ENCODE measurements around the gene FBP1.
A peak's percentile ranks its signal among the peaks of the same experiment; 100 is the strongest.

FBP1 gene

GRCh38 chr9:94639061-94639998 is at the start of gene FBP1:
TSS of gene FBP1 (minus strand) at chr9:94639518. CDS start at chr9:94639310, 208 bp downstream.
- peak; percentile 22 for DNase-seq (ENCODE audit: low read depth)

- DNase-seq (ENCODE audit: low read depth), result no peak
Observed at GRCh38 chr9:94687451-94687850, 48.1 kb upstream of the FBP1 start.

GRCh38 chr9:94685359-94685758 is 46.0 kb upstream of the FBP1 start:
- no peak for DNase-seq (ENCODE audit: low read depth)

DNA sequence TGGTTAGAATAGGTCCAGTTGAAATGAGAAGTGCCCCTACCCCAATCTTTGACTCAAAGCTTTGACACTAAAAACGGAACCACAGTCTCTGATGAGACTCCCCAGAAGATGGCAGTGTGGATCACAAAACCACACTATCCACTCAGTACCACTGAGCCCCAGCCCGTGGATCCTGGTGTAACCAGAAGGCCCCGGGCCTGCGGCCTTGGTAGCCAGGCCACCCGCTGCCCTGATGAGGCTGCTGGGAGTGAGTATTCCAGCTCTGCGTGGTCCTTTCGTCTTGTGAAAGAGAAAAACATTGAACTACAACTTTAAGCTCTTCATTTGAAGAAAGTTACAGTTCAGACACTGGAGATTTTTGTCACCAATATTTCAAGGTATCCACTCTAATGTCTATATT is 42.2 kb upstream of the FBP1 start:
- peak; percentile 36 for DNase-seq (ENCODE audit: low read depth)

DNA sequence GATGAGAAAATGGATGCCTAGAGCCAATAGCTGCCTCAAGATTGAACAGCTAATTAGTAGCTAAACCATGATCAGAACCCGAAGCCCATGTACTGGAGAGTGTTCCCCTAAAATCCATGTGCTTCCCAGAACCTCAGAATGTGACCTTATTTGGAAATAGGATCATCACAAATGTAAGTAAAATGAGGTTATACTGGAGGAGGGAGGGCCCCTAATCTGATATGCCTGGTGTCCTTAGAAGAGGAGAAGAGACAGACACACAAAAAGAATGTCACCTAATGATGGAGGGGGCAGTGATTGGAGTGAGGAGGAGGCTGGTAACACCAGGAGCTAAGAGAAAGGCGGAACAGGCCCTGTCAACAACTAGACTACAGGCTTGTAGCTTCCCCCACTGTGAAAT is 41.3 kb upstream of the FBP1 start:
- no peak for DNase-seq (ENCODE audit: low read depth)

DNA sequence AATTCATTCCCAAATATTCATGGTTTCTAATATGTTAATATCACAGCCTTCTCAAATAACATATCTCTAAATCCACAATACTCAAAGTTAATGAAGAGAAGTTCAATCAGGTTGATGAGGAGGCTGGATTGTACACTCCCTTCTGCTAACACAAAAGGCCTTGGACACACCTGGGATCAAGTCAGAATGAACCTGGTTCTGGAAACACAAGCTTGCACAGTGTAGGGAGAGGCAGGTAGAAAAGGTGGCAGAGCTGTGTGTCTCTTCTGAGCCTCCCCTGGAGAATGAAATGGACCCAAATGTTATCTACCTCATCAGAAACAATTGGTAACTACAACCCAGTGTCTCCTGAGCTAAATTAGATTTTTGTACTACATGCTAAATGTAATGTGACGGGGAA is 40.7 kb upstream of the FBP1 start:
- DNase-seq (ENCODE audit: low read depth), result no peak

- no peak for DNase-seq (ENCODE audit: low read depth)
Observed at GRCh38 chr9:94679587-94679986, 40.3 kb upstream of the FBP1 start.

GRCh38 chr9:94677929-94678328 is 38.6 kb upstream of the FBP1 start:
- no peak for DNase-seq (ENCODE audit: low read depth)

DNA sequence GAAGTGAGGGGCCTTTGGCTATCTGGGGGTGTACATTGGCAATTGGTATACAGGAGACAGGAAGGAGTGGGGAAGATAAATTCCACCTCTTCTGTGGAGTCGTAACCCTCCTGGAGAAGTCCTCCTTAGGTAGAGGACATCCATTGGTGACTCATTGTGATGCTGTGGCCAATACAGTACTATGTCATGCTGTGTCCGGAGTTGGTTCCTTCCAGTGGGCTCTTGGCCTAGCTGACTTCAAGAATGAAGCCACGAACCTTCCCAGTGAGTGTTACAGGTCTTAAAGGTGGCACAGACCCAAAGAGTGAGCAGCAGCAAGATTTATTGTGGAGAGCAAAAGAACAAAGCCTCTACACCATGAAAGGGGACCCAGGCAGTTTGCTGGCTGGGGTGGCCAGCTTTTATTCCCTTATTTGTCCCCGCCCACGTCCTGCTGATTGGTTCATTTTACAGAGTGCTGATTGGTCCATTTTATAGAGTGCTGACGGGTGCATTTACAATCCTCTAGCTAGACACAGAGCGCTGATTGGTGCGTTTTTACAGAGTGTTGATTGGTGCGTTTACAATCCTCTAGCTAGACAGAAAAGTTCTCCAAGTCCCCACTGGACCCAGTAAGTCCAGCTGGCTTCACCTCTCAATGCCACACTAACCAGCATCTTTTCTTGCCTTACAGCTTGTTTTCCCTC is 37.3 kb upstream of the FBP1 start:
- DNase-seq (ENCODE audit: low read depth), result no peak

DNA sequence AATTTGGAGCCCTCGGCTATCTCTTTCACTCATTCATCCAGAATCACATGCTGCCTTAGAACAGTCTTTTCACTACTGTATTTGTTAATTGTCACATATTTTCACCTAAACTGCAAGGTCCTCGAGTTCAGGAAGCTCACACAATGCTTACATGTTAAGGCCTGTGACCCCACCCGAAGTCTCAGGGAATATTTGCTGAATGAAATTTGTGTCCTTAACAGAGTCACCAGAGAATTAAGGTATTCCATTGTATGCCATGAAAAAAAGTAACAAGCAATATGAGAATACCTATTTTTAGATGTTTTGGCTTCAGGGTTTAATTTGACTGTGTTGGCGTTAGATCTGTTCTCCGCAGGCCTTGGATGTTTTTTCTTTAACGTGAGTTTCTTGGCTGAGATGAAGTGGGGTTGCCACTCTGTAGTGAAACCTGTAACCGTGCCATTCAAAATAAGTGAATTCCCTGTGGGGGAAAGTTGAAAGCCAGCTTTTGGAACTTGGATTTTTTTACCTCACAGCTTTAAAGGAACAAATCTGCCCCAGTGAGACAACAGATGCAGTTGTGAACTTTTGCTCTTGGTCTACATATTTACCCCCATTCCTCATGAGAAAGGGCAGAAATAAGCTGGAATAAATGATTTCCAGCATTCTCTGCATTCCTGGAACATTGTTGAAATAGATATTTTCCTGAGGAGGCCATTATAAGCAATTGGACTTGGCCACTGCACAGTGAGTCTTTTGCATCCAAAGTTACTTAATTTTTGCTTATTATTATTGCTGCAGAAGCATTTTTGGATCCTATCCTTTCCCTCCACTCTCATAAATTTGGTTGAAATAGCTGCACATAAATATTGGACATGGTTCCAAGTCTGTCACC is 35.9 kb upstream of the FBP1 start:
- no peak for DNase-seq (ENCODE audit: low read depth)

DNA sequence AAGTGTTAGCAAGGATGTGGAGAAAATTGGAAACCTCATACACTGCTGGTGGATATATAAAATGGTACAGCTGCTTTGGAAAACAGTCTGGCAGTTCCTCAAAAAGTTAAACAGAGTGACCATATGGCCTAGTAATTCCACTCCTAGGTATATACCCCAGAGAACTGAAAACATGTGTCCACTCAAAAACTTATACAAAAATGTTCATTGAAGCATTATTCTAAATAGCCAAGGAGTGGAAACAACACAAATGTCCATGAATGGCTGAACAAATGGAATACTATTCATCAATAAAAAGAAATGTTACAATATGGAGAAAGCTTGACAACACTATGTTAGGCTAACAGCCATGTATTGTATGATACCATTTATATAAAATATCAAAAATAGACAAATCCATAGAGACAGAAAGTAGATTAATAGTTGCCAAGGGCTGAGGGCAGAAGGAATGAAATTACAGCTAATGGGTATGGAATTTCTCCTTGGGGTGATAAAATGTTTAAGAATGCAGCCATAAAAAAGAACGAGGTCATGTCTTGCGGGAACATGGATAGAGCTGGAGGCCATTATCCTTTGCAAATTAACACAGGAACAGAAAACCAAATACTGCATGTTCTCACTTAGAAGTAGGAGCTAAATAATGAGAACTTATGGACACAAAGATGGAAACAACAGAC is 33.6 kb upstream of the FBP1 start:
- no peak for DNase-seq (ENCODE audit: low read depth)

DNA sequence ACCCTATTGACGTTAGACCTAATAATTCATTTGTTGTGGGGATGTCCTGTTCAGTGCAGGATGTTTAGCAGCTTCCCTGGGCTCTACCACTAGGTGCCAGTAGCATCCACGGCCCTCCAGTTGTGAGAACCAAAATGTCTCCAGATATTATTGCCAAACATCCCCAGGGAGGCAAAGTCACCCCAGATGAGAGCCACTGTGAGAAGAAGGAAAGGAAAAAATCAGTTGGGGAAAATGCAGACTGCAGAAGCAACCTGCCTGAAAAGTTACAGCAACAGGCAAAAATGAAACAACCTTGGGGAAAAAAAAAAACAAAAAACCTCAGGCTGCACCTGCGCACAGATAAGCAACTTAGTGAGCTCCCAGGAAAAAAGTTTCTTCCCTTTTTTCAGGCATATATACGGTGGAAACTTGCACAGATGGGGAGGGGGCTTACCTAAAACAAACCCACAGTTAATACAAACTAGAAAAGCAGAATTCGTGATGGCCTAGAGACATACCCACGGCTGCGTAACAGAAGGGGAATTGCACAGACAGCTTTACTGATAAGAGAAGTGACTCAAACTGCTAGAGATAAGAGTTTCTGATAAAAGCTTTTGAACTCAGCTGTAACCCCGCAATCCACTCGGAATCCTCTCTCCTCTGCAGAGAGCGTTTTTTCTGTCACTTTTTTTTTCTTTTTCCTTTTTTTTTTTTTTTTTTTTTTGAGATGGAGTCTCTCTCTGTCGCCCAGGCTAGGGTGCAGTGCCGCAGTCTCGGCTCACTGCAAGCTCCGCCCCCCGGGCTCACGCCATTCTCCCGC is 29.8 kb upstream of the FBP1 start:
- peak; percentile 31 for DNase-seq (ENCODE audit: low read depth)

- no peak for DNase-seq (ENCODE audit: low read depth)
Observed at GRCh38 chr9:94668418-94668927, 29.2 kb upstream of the FBP1 start.

- DNase-seq (ENCODE audit: low read depth), result no peak
Observed at GRCh38 chr9:94666364-94667099, 27.2 kb upstream of the FBP1 start.

DNA sequence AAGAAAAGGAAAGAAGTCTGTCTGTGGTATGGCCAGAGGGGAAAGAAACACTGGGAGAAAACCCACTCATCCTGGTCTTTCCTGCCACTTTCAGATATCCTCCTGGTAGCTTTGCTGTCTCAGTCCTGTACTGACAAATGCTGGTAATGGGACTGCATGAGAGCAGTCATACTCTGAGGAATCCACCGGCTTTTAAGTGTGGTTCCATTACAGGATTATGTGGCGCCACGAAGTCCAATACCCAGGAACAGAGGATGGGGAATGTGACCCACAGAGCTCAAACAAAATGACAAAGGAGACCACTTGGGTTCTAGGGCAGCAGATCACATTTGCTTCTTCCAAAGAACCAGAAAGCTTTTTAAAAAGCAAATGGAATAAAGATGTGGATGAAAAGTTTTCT is 26.3 kb upstream of the FBP1 start:
- no peak for DNase-seq (ENCODE audit: low read depth)

DNA sequence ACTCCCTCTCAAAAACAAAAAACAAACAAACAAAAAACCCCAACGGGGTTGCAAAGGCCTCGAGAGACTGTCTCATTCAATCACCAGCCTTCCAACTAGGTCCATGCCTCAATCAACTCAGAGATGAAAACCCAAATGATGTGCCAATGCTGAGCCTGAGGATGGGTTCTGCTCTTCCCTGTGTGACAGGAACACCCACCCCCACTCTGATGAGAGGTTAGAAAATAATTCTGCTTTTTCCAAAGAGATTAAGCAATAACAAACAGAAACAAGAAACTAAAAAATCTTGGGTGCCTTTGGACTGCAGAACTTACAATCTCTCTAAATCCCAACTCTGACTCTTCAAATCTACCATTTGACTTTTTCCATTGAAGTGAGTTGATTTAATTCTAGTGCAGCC is 25.5 kb upstream of the FBP1 start:
- no peak for DNase-seq (ENCODE audit: low read depth)

DNA sequence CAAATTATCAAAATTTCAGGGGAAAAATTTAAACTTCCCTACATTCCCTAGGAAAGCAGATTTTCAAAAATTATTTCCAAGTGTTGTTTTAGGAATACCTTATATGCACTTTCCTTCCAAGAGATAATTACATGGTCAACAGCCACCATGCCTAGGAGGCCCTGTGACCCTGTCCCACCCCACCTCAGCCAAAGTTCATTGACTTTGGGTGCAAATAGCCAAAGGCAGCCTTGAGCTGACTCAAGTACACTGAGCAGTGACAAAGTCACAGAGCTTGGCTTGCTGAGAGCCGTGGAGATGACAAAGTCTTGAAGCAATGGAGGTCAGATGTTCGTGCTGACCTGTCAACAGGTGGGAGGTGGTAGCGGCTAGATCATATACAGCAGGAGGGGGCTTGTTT is 24.3 kb upstream of the FBP1 start:
- DNase-seq (ENCODE audit: low read depth), result no peak

DNA sequence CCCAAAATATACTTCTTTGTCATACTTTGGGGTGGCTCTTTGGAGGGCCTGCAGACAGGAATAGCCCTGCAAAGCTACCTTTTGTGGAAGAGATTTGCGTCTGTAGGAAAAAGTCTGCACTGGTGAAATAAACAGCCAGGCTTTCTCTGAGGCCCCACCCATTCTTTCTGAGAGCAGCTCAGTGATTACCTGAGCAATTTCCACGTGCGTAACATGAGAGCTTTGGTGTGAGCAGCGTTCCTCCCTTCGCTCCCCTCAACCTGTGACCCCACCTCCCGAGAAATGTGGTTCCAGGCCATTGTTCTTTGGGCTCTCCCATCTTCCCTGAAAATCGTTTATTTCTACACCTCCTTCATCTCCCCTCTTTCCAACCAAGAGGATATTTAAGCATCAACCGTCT is 23.8 kb upstream of the FBP1 start:
- DNase-seq (ENCODE audit: low read depth), result no peak

DNA sequence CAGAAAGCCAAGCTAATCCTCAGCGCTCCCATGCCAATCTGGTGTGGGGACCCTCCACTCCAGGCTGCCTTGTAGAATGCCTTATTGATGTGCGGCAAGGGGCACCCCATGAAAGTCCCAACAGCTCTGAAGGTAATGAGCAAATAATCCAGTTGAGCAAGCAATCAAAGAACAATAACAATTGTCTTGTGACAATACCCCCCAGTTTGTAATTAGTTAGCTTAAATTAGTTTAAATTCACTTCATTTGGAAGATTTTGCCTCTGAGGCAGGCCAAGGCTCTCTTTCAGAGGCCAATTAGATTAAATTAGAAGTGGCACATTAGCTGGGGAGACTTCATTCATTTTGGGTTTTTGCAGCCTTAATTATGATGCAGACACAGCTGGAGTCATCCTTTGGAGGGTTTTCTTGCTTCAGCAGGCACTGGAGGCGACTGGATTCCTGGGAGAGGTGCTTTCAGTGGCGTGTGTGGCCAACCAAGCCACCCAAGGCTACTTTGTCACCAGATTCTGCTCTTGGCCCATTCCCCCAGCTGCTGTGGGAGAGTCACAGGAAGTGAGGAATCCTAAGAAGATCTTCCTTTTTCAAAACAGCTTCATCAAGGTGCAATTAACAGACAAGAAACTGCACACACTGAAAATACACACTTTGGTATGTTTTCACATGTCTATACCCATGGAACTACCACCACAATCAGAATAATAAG is 17.9 kb upstream of the FBP1 start:
- DNase-seq (ENCODE audit: low read depth), result no peak

All from activated T-cell treated with anti-CD3 and anti-CD28 coated beads for 48 hours (primary cell).